RKO (cell line): Measurements from ENCODE around the gene PRMT1.
A peak's percentile ranks its signal among the peaks of the same experiment; 100 is the strongest.
"Not testable (repeated sequence)": the region's sequence is repeated elsewhere in the genome, so short reads cannot be mapped to it uniquely, and the experiment has no call there.

ENCODE experiments used
- DNase-seq: peaks from one replicate; pipeline ENCODE4 v3.0.0-alpha.2; 2016; ENCODE audit warnings: low spot score

The PRMT1 gene

DNA sequence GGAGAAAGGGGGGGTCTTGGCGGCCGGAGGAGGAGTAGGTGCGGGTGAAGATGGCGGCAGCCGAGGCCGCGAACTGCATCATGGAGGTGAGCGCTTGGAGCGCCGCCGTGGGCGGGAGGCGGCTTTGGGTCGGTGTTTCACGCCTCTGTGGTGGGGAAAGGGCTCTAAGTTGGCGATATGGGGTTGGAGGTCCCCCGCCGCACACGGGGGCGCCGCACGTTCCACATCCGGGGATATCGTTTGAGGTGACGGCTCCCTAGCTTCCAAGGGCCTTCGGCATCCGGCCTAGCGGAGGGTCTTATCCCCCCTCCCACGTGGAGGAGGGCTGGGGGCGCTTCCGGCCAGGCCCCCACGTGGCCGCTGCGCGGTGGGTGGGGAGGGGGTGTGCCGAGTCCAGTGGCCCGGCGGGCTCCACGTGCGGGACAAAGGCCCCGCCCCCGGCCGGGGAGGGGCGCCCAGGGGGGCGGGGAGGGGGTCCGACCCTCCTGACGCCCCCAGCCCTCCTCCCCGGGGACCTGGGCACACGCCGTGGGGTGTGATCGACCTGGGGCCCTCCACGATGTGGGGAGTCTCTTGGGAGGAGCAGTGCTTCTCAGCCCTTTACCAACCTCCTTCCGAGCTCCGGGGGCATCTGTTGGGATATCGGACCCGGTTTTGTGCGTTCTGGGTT lies at the start of gene PRMT1:
Gene PRMT1, plus strand, starts transcription at position 41 of the 670 bp plus-strand sequence. Its CDS starts 10 bp downstream, at position 51.
- DNase-seq, result no peak

DNA sequence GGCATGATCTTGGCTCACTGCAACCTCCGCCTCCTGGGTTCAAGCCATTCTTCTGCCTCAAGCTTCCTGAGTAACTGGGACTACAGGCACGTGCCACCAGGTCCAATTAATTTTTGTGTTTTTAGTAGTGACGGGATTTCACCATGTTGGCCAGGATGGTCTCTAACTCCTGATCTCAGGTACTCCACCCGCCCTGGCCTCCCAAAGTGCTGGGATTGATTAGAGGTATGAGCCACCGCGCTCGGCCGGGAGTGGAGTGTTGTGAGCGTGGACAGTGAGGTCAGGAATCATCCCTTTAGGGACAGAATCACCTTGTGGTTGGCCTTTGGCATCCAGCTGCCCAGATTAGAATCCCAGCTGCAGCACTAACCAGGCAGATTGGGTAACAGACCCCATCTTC lies 47.4 kb upstream of the PRMT1 start:
- no peak for DNase-seq

DNA sequence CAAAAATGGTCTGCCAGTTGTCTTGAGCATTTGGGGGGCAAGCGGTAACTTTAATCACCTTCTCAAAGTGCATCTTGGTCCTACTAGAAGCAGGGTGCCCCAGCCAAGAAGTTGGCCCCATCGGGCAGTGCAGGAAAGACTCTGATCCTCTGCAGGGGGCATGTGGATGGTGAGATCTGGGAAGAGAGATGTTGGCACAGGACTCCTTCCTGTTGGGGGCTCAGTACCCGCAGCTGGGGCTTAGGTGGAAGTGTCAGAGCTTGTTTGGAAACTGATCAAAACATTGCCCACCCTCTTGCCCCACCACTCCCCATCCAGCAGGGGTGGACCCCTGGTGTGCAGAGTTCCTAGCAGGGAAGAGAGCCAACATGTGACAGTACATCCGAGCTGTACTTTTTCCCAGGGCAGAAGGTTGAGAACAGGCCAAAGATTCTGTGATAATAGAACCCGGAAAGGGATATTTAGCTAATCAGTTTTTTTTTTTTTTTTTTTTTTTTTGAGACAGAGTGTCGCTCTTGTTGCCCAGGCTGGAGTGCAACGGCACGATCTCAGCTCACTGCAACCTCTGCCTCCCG lies 46.0 kb upstream of the PRMT1 start:
- no peak for DNase-seq

DNA sequence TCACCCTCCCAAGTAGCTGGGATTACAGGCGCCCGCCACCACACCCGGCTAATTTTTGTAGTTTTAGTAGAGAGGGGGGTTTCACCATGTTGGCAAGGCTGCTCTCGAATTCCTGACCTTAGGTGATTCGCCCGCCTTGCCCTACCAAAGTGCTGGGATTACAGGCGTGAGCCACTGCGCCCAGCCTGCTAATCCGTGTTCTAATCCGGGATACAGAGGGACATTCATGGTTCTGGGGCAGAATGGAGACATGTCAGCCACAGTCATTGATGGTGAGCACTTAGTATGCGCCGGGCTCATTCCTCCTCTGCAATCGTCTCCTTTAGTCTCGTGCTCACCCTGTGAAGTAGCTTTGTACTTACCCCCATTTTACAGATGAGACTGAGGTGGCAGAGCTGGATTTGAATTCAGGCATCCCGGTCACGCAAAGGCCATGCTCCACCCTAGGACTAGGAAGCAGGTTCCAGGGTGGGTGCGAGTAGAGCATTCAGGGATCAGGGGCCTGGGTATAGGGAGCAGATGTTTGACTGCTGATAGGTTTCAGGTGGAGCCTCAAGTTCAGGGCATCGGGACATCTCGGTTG lies 45.4 kb upstream of the PRMT1 start:
- no peak for DNase-seq

DNA sequence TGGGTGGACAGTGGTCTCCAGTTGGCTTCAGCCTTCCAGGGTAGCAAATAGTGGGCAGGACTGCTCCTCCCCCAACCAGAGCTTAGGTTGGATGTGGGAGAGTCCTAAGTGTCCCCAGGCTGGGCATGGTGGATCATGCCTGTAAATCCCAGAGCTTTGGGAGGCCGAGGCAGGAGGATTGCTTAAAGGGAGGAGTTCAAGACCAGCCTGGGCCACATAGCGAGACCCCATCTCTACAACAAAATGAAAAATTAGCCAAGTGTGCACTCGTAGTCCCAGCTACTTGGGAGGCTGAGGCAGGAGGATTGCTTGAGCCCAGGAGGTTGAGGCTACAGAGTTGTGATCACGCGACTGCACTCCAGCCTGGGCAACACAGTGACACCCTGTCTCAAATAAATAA lies 44.5 kb upstream of the PRMT1 start:
- no peak for DNase-seq

DNA sequence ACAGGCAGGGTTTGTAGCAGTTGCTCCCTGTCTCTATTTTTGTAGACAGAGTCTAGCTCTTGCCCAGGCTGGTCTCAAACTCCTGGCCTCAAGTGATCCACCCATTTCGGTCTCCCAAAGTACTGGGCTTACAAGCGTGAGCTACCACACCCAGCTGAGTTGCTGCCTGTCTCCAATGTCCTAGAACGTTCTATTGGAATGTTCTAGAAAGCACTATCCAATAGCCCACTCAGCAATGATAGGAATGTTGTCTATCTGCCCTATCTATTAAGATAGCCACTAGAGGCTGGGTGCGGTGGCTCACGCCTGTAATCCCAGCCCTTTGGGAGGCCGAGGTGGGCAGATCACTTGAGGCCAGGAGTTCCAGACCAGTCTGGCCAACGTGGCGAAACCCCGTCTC lies 43.8 kb upstream of the PRMT1 start:
- DNase-seq, result not testable (repeated sequence)

DNA sequence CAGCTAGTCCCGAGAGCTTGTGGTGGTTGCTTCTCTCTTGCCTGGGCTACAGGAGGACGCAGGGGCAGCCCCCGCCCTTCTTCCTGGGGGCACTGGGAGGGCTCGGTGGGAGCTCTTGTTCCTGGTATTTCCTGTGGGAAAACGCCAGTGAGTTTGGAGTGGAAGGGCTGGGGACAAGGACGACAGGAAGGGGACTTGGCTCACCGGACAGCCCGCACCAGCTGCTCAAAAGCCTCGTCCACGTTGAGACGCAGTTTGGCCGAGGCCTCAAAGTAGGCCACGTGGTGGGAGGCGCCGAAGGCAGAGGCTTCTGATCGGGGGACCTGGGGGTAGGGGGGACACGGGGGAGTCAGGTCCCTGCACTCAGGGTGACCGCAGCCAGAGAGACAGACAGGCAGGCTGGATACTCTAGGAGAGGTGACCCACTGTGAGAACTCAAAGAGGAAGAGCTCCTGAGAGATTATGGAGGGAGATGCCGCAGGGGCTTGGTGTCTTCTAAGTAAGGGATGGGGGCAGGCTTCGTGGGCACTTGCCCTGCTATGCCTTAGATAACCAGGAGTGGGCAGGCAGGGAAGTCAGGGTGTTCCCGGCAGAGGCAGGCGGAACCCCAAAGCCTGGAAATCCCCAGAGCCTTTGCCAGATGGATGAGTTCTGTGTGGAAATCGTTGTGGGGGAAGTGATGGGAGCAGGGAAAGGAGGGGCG lies 41.4 kb upstream of the PRMT1 start:
- no peak for DNase-seq

DNA sequence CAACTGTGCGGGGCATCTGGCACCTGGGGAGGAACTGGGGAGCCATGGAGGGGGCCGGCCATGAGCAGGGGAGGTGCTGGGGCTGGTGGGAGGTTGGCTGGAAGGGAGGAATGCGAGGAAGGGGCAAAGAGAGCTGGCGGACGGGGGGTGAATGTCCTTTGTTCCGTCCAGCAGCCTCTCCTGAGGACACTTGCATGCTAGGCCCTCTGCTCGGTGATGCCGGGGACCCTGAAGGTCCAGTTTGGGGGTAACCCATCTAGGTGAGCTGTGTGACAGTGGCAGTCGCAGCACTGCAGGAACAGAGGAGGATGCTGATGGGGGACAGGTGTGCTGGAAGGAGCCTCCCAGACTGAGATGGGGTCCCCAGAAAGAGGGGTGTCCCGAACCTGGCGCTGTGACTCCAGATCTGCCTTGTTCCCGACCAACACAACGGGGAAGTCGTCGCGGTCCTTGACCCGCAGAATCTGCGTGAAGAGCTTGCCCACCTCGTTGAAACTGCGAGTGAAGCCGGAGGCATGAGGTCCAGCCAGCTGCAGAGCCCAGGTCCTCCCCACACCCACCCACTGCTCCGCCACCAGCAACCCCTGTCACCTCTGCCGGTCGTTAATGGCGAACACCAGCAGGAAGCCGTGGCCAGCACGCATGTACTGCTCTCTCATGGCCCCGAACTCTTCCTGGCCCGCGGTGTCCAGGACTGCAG lies 40.7 kb upstream of the PRMT1 start:
- no peak for DNase-seq

DNA sequence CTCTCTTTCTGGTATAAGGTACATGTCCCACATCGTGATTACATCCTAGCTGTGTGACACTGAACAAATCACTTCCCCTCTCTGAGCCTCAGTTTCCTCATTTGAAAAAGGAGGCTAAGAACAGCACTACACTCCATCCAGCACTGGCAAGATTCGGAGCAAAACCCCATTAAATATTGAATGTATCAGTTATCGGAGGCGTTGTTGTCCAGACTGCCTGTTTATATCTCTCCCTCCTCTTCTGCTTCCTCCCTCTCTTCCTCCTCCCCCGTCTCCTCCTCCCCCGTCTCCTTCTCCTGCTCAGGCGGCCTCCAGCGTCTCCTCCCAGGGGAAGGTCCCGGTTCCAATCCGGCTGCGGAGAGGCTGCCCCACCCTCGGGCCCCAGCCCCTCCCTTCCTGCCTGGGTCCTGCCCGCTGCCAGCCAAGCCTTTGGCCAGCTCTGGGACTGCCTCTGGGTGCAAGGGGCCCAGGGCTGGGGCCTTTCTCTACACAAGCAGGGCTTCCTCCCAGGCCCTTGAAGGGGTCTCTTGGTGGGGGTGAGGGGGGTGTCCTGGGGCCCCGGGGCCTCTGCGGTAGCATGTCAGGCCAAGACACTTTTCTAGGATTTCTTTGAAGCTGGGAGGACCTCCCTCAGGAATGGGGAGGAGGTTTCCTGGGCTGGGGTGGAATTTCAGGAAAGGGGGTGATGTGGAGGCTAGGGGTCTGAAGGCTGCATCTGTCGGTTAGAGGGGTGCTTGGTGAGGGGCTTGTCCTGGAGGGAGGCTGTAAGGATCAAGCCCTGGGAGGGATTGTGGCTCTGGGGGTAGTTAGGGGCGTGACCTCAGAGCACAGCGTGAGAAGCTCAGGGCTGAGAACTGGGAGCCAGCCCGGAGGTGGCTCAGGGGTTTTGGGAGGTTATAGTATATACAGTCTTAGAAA lies 39.0 kb upstream of the PRMT1 start:
- DNase-seq, result no peak

DNA sequence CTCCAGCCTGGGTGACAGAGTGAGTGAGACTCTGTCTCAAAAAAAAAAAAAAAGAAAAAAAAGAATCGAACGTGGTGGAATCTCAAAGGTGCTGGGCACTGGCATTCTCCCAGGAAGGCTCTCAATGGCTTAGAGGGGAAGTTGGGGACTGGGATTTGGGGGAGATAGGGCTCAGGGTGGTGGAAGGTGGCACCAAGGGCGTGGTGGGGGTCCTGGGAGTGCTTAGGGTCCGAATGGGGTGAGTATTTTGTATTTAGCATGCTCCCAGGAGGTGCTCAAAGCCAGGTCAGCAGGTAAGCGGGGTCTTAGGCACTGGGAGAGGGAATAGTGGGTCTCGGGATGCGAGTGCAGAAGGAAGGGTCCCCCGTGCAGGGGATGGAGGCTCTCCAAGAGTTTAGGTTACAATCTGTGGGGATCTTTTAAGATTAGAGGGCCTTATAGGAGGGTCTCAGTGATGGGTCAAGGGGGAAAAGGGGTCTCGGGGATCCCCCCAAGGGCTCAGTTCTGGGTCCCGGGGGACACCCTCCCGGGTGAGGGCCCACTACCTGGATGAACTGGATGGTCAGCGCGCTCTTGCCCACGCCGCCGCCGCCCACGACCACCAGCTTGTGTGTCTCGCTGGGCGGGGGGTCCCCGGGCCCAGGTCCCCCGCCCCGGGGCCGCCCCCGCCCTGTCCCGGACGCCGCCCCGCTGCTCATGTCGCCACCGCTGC lies 37.5 kb upstream of the PRMT1 start:
- DNase-seq, result no peak

DNA sequence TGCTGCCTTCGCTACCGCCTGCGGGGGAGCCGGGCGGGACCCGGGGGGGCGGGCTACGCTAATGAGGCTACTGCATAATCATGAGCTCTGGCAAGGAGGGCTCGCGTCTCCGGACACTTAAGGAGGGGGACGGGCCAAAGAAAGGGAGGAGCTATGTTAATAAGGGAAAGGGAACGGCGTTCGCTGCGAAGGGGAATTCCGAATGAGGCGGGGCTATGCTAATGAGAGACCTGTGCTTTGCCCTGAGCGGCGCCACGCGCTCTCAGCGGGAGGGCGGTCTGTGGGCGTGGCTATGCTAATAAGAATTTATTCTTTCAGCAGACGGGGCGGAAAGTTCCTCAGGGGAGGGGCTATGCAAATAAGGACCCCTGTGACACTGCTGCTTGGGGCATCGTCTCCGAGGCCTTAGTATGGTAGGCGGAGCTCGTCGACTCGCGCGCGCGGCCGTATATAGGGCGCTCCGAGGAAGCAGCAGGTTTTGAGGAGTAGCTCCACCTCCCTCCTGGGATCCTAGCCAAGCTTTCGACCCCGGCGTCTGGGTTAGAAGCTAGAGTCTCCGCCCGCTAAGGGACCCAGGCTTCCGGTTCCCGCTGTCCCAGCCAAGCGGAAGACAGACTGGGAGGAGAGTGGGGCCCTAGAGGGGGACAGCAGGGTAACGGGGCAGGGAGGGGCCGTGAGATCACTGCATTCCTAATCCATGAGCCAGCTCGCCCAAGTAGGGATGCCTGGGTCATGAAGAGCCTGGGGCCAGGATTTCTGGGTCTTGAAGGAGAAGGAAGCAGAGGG lies 36.8 kb upstream of the PRMT1 start, which contains the start of gene RRAS:
Gene RRAS, minus strand, starts transcription at position 31 of the 786 bp plus-strand sequence. CDS start 45 bp downstream, outside the sequence.
- peak; percentile 99 for DNase-seq

DNA sequence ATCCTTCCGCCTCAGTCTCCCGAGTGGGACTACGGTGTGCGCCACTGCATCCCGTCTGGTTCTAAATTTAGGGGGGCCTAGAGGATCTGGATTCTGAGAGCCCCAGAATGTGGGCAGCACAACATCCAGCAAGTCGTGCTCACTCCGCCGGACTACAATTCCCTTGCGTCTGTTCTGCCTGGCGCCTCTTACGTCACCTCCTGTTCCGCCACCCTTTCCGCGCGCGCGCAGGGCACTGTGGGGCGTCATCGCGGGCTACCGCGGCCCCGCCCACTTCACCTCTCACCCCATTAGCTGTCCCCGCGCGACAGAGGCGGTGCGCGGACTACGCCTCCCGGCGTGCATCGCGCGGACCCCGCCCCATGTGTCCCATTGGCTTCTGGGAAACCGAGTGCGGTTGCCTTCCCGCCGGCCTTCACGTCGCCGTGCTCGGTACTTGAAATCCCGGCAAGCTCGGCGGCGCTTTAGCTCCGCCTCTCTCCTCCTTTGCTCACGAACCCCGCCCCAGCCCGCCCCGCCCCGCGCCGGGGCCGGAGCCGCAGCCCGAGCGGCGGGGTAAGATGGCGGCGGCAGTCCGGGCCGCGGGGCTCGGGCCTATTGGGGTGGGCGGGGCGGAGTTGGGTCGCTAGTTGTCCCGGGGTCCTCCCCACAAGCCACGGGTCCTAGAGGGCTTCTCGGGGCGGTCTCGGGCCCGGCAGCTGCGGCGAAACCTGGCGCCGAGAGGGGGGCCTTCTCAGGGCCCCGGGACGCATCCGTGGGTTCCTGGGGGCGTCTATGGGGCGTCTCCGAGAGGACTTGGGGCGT lies 35.2 kb upstream of the PRMT1 start, which contains the start of gene SCAF1:
Gene SCAF1, plus strand, starts transcription at position 522 of the 804 bp plus-strand sequence. CDS start 2,818 bp downstream, outside the sequence.
- peak; percentile 99 for DNase-seq

DNA sequence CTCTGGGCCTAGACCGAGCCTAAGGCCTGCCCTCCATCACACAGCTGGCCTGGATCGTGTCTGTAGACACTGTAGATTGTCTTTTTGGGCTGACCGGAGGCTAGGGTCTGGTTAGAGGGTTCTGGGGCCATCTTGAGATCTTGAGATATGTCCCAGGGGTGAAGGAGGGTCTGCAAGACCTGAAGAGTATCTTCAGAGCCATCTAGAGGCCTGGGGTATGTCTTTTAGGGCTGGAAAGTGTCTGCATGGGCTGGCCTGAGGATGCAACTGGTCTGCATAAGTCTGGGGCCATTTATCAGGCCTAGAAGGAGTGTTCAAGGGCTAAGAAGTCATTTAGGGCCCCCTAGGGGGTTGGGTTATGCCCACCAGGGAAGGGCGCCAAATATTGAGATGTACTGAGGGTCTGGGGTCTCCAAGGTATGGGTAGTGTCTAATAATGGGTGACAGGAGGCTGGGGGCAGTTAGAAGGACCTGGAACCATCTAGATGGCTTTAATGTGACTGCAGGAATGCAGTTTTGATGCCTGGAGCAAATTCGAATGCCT lies 34.5 kb upstream of the PRMT1 start:
- no peak for DNase-seq

DNA sequence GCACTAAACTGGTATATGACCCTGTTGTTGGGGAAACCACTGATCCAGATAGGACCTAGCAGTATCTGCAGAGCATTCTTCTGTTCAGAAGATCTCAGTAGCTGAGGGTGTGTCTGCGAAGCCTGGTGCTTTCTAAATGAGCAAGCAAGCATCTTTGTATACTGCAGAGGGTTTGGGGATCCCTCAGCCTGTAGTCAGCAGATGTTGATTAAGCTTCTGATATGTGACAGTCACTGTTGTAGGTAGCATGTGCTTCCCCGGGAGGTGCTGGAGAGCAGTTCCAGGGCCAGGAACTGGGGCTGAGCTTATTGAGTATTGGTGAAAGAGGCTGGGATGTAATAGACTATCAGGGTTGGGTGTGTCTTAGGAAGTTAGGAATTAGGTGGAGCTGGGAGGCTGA lies 33.6 kb upstream of the PRMT1 start:
- DNase-seq, result peak; percentile 66

DNA sequence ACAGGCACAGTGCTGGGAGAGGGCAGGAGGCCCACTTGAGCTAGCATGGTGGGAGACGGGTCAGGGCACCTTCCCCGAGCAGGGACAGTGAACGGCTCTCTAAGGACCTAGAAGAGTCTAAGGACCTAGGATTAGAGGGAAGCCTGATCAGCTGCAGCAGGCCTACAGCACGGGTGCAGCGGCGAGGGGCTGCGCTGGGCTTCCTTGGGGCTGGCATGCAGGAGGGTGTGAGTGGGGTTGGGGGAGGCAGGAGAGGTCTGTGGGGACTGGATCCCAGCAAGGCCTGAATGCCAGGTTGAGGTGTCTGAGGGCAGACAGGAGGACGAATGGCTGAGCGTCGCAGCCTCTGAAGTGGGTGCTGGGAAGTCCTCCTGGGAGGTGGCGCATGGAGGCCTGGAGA lies 31.5 kb upstream of the PRMT1 start:
- no peak for DNase-seq

DNA sequence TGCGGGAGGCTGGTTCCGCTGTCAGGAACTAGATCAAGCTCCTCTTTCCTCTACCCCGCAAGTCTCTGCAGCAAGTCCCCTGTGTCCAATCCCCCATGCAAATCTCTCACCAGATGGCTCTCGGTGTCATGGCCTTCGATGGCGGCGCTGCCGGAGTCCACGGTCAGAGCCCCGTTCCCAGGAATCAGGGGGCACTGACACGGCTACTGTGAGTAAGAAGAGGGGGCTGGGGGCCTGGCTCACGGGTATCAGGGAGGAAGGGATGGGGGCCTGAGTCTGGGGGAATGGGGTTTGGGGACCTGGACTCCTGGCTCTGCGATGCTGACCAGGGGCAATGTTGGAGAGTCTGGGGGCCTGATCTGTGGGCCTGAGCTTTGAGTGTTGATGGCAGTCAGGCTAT lies 31.1 kb upstream of the PRMT1 start:
- DNase-seq, result no peak

DNA sequence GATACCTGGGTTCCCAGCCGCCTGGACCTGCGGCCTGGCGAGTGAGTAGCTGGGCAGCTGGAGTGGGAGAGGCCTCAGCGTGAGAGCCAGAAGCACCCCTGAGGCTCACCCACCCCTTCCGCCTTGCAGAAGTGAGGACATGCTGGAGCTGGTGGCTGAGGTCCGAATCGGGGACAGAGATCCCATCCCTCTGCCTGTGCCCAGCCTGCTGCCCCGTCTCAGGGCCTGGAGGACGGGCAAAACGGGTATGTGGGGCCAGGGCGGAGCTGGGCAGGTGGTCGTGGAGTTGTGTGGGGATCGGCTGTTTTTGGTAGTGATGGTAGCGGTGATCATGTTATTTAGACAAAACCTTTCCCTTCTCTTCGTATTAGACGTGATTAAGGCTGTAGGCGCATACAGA lies 30.5 kb upstream of the PRMT1 start:
- no peak for DNase-seq

DNA sequence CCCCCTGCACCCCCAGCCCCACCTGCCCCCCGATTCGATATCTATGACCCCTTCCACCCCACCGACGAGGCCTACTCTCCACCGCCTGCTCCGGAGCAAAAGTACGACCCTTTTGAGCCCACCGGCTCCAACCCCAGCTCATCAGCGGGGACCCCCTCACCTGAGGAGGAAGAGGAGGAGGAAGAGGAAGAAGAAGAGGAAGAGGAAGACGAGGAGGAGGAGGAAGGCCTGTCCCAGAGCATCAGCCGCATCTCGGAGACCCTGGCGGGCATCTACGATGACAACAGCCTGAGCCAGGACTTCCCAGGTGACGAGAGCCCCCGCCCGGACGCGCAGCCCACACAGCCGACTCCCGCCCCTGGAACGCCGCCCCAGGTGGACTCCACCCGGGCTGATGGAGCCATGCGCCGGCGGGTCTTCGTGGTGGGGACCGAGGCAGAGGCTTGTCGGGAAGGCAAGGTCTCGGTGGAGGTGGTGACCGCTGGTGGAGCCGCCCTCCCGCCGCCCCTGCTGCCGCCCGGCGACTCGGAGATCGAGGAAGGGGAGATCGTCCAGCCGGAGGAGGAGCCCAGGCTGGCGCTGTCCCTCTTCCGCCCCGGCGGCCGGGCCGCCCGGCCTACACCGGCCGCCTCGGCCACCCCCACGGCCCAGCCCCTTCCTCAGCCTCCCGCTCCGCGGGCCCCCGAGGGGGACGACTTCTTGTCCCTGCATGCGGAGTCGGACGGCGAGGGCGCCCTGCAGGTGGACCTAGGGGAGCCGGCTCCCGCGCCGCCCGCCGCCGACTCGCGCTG lies 25.8 kb upstream of the PRMT1 start:
- DNase-seq, result no peak
